HG03045 (cell line): ENCODE results near the gene FNDC11.
A peak's percentile ranks its signal among the peaks of the same experiment; 100 is the strongest.

Experiments
- ATAC-seq: cut with Tn5 transposase; IDR thresholded peaks from one replicate; pipeline ENCODE4 v1.9.1; 2021; ENCODE audit warnings: mild to moderate bottlenecking, moderate library complexity; ENCODE audit not compliant: unreplicated experiment

FNDC11 gene

DNA sequence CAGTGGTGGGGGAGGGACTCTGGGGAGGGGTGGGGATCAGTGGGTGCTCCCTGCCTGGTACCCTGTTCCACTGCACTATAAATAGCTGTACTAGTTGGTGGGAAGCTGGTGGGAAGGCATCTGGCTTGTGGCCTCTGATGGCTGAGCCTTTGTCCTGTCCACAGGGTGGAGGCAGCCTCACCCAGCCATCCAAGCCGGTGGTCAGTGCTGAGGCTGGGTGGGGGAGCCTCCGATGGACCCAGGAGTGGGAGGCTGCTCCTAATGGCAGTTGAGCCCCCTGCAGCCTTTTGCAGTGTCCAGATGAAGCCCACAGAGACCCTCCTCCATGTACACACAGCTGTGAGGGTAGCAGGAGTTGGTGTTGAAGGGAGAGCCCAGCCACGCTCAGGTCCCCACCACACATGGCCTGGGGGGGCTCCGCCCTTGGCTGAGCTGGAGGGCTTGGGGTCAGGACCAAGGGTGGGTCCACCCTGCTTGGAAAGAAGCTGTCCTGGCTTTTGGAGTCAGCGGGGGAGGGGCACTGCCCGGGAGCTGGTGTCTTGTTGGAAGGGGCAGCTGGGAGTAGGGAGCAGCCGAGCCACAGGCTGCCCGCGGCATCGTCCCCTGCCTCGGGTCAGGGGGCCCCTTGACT, 30.9 kb upstream of the FNDC11 start:
- ATAC-seq, result no peak

- no peak for ATAC-seq
Measured at GRCh38 chr20:63525185-63525584, 28.8 kb upstream of the FNDC11 start.

GRCh38 chr20:63525971-63526370, 28.0 kb upstream of the FNDC11 start:
- ATAC-seq, result no peak

- ATAC-seq, result no peak
Measured at GRCh38 chr20:63527184-63527583, 26.8 kb upstream of the FNDC11 start.

GRCh38 chr20:63529180-63529860, 24.6 kb upstream of the FNDC11 start:
- ATAC-seq, result no peak

DNA sequence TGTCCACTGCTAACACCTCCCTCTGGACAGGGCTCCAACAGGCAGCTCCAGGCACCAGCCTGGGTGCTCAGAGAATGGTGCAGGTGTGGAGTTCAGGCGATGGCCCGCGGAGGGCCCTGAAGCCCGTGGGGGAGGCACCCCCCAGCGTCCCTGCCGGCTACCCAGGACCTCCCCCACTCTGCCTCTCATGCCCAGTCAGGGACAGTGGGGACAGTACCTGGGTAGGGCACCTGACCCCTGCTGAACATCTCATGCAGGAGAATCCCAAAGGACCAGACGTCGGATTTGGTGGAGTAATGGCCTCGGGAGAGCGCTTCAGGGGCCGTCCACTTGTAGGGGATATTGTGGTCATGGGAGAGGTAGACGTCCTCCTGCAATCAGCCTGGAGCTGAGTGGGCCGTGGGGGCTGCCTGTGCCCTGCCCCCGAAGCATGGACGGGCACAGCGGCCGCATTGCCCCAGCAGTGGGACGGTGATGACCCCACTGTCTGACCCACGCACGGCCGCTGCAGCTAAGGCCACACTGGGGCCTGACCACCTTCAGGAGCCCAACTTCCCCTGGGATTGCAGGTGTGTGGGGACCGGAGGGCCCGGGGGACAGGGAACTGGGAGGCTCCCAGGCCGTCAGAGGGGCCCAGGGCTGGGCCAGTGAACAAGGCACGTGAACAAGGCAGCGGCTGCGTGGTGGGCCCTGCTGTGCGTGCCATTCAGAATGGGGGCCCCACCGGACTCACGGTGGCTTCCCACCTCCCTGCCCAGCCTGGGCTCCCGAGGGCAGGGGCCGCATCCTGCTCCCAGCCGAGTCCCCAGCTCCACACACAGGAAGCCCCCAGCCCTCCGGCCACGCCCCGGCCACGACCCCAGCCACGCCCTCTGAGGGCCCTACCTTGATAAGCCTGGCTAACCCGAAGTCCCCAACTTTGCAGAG, 23.8 kb upstream of the FNDC11 start:
- ATAC-seq, result no peak

DNA sequence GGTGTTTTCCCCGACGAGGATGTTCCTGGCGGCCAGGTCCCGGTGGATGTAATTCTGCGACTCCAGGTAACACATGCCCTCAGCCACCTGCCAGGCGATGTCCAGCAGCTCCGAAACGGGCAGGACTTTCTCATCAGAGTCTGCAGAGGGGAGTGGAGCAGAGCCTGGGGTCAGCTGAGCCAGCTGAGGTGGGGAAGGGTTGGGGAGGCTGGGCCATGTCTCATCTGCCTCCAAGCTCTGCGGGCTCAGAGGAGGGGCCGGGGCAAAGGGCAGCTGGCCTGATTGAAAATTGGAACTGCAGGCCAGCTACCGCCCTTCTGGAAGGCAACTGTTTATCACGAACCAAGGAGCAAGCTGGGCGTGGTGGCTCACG, 23.2 kb upstream of the FNDC11 start:
- ATAC-seq, result no peak

DNA sequence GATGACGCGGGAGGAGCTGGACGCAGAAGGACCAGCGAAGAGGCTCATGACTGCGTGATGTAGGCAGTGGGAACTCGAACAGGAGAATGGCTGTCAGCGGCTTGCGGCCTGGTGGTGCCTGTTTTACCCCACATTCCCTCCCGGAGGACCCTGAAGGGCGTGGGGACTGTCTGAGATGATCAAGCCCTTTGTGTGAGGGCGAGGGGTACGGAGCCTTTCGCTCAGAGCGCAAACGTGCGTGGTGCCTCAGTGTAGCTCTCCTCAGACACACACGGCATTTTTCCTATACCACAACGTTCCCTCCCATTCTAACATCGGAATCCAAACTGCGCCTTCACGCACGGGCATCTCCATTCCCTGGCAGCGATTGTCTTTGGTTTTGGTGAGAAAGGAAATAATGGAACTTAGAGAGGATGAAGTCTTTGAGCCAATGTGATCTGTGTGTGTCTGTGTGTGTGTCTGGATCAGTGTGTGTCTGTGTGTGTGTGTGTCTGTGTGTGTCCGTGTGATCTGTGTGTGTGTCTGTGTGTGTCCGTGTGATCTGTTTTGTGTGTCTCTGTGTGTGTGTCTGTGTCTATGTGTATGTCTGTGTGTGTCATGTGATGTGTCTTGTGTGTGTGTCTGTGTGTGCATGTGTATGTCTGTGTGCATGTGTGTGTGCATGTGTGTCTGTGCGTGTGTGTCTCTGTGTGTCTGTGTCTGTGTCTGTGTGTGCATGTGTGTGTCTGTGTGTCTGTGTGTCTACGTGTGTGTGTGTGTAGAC, 22.1 kb upstream of the FNDC11 start:
- no peak for ATAC-seq

- no peak for ATAC-seq
Measured at GRCh38 chr20:63532449-63532971, 21.4 kb upstream of the FNDC11 start.

- no peak for ATAC-seq
Measured at GRCh38 chr20:63533388-63533787, 20.6 kb upstream of the FNDC11 start.

DNA sequence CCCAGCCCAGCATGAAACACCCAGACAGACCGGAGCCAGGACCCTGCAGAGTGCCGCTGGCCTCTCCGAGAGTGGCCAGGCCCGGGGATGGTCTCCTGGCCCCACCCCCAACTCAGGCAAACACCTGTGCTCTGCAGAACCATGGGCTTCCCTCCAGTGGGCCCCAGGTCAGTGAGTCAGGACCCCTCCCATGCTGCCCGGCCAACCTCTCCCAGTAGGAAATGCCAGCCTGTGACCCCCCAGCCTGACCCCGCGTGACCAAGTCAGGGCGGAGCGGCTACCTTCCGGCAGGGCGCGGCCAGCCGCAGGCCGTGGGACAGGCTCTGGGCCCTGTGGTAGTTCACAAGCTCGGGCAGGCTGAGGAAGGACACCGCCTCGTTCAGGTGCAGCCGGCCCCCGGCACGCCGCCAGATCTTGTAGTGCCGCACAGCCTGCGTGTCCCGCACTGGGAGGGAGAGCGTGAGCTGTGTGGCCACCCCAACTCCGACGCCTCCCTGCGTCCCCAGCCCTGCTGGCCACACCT, 20.0 kb upstream of the FNDC11 start:
- ATAC-seq, result no peak

DNA sequence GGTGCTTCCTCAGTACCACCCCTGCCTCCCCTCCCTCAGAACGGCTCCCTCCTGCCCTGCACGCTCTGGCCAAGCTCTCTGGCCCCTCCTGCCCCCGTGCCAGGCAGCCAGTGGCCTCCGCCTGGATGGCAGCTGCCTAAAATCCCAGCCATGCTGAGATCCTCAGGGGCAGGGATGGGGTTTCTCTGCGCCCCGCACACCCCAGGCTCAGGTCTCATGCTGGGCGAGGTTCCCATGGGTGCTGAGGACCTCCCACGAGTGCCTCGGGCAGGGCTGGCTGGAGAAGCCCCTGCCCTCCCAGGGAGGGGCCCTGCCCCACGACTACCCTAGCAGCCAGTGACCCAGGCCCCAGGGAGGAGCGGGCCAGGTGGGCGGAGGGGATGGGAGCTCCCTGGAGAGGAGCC, 19.5 kb upstream of the FNDC11 start:
- ATAC-seq, result no peak

- ATAC-seq, result no peak
Measured at GRCh38 chr20:63534831-63535651, 18.9 kb upstream of the FNDC11 start.

DNA sequence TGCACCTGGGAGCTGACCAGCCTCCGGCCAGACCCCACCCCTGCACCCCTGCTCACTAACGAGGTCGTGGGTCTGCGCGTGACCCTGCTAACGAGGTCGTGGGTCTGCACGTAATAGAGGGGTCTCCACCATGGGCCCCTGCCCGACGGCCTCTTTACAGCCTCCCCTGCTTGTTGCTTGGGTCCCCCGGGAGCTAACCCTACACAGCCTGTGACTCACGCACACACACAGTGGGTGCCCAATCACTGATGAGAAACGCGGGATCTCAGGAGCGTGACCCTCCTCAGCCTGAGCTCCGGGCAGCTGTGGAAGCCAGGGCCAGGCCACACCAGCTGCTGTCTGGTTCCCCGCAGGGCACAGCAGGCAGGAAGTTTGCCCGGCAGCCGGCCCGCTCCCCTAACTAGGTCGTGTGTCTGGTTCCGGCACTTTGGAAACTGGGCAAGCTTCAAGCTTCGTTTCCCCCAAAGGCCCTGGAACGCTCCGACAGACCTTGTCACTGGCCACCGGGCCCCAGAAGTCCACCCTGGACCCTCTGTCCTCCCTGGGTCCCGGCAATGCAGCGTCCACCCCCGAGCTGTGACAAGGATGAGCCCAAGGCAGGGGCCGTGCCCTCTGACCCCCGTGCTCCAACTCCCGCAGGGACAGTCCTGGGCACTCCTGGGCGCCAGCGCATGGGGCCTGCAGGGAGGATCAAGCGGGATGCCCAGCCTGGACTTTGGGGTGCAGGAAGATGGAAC, 17.6 kb upstream of the FNDC11 start:
- no peak for ATAC-seq

DNA sequence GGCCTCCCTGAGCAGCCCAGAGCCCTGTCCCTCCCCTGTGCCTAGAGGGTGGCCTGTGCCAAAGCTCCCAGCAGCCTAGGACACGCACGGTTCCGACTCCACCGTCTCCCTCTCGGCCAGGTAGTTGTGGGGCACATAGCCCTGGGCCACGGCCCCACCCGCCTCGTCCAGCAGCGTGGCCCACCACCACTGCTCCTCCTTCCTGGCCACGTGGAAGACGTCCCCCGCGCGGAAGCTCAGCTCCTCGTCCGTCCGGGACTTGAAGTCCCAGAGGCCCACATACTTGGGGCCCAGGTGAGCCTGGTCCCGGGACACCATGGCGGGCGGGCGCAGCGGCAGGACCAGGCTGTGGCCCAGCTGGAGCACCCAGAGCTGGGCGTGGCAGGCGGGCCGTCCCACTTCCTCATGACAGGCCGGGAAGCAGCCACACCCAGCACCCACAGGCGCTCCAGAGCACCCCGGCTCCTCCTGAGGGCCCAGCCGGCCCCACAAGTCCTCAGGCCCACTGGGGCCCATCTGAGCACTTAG, 16.9 kb upstream of the FNDC11 start, which contains the start of gene PTK6:
PTK6 (minus strand) TSS at position 380 of the 528 bp plus-strand sequence; CDS start at position 318, 62 bp downstream.
- ATAC-seq, result no peak

DNA sequence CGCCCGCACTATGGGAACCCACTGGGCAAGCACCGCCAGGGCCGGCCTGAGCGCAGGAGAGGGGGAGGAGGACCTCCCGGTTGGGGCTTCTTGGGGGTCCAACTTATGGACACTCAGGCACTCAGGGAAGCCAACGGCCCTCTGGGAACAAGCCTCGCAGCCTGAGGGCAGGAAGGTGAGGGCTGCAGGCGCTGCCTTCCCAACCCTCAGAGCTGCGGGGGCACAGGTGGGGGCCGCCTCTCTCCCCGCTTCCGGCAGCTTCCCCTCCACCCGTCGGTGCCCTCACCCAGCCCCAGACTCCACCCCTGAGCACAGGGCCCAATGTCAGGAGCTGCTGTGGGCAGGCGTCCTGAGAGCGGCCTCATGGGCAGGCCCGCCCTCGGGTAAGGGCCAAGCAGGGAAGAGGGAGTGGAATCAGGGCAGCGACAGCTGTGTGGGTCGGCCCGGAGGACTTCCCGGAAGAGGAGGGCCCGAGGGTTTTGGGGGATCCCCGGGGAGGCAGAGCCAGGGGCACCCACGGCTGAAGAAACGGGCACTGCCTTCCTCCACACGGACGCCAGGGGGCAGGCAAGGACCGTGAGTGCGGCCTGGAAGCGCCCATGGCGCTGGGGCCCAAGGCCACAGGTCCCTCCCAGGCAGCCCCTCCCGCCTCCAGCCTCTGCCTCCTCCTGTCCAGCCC, 16.3 kb upstream of the FNDC11 start:
- ATAC-seq, result peak; percentile 85

GRCh38 chr20:63538204-63539091, 15.5 kb upstream of the FNDC11 start:
- no peak for ATAC-seq
